ENCODE data around the gene CRYL1.

The CRYL1 gene

DNA sequence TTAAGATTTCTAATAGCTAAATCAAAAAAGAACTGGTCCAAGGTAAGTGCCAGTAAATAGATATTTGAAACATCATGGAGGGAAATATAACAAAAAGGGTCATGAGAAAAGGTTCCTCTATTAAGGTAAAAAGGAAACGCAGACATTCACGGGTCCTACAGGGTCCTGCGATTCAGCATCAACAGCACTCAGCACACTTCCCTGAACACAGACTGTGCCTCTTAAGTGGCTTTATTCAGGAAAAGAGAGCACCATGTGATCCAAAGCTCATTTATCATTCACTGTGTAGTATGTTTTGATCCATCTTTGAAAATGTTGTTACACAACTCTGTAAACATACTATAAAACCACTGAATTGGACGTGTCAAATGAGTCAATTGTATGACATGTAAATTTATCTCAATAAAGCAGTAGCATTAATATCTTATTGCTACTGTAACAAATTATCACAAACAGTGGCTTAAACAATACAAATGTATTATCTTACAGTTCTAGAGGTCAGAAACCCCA lies 33.7 kb downstream of the CRYL1 start:
- H3K4me1 ChIP-seq, result no peaks in the 10 kb centered on the region
- H3K4me2 ChIP-seq (ENCODE audit: low read length), result no peak overlapping the region
- peaks cover 3% of the 10 kb centered on the region for H3K79me2 ChIP-seq
- no peaks in the 10 kb centered on the region for H3K36me3 ChIP-seq (ENCODE audit: control insufficient read depth, insufficient read depth, low read length)
- H3K9me3 ChIP-seq (ENCODE audit: control insufficient read depth, low read length), result no peaks in the 10 kb centered on the region
- H3K4me3 ChIP-seq (ENCODE audit: low read depth, low read length), result no peak overlapping the region
- H3K27me3 ChIP-seq (ENCODE audit: control insufficient read depth, insufficient read depth, low read length), result no peaks in the 10 kb centered on the region
- no peak overlapping the region for H3K9ac ChIP-seq
- no peak overlapping the region for H2AFZ ChIP-seq
- TF ChIP-seq CTCF (IDR thresholded peaks at IDR 0.05), result no peak
- no peak overlapping the region for H3K27ac ChIP-seq

DNA sequence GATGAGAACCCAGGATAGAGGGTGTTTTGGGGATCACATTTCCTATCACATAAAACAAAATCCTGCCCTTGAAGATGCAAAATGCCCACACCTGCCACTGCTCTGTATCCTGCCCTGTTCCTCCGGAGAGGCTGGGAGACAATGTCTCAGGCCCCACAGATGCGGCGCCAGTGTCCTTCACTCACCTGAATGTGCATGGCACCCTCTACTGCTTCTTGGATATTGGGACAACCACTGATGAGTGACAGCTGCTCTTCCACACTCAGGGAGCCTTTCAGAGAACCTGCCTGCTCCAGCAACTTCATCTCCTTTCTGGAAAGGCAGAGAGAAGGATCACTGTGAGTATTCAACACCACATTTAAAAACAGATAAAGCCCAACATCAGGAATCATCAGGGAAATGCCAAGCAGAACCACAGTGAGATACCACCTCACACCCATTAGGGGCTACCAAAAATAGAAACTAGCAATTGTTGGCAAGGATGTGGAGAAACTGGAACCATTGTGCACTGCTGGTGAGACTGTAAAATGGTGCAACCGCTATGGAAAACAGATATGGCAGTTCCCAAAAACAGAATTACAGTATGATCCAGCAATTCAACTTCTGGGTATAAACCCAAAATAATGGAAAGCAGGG lies 36.4 kb downstream of the CRYL1 start:
- no peak overlapping the region for H3K9ac ChIP-seq
- H3K4me3 ChIP-seq (ENCODE audit: low read depth, low read length), result no peak overlapping the region
- H3K36me3 ChIP-seq (ENCODE audit: control insufficient read depth, insufficient read depth, low read length), result no peaks in the 10 kb centered on the region
- no peak for TF ChIP-seq CTCF (IDR thresholded peaks at IDR 0.05)
- no peaks in the 10 kb centered on the region for H3K27me3 ChIP-seq (ENCODE audit: control insufficient read depth, insufficient read depth, low read length)
- H3K9me3 ChIP-seq (ENCODE audit: control insufficient read depth, low read length), result no peaks in the 10 kb centered on the region
- H3K27ac ChIP-seq, result no peak overlapping the region
- H3K79me2 ChIP-seq, result no peaks in the 10 kb centered on the region
- no peak overlapping the region for H2AFZ ChIP-seq
- no peaks in the 10 kb centered on the region for H3K4me1 ChIP-seq
- H3K4me2 ChIP-seq (ENCODE audit: low read length), result no peak overlapping the region

DNA sequence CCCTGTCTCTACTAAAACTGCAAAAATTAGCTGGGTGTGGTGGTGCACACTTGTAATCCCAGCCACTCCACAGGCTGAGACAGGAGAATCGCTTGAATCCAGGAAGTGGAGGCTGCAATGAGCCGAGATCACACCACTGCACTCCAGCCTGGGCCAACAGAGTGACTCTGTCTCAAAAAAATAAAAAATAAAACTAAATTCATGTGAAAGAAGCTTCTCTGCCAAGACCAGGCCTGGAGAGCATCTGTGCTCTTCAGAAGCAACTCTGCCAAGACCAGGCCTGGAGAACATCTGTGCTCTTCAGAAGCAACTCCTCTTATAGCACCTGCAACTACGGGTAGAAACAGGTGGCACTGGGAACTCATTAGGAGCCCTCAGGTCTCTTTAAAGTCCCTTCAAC lies 37.7 kb downstream of the CRYL1 start:
- Histone ChIP-seq H3K9ac (no peak overlapping the region), H3K36me3 (ENCODE audit: control insufficient read depth, insufficient read depth, low read length) (no peaks in the 10 kb centered on the region), H3K4me2 (ENCODE audit: low read length) (no peak overlapping the region), H3K4me3 (ENCODE audit: low read depth, low read length) (no peak overlapping the region), H3K4me1 (no peaks in the 10 kb centered on the region), H3K79me2 (no peaks in the 10 kb centered on the region), H2AFZ (no peak overlapping the region), H3K27me3 (ENCODE audit: control insufficient read depth, insufficient read depth, low read length) (no peaks in the 10 kb centered on the region), H3K27ac (no peak overlapping the region), H3K9me3 (ENCODE audit: control insufficient read depth, low read length) (no peaks in the 10 kb centered on the region)
- no peak for TF ChIP-seq CTCF (IDR thresholded peaks at IDR 0.05)

- no peak overlapping the region for H3K4me2 ChIP-seq (ENCODE audit: low read length)
- no peak overlapping the region for H3K4me3 ChIP-seq (ENCODE audit: low read depth, low read length)
- no peak overlapping the region for H3K27ac ChIP-seq
- H3K9me3 ChIP-seq (ENCODE audit: control insufficient read depth, low read length), result no peaks in the 10 kb centered on the region
- TF ChIP-seq CTCF (IDR thresholded peaks at IDR 0.05), result no peak
- H3K9ac ChIP-seq, result no peak overlapping the region
- H3K4me1 ChIP-seq, result no peaks in the 10 kb centered on the region
- no peak overlapping the region for H2AFZ ChIP-seq
- H3K79me2 ChIP-seq, result no peaks in the 10 kb centered on the region
- no peaks in the 10 kb centered on the region for H3K36me3 ChIP-seq (ENCODE audit: control insufficient read depth, insufficient read depth, low read length)
- H3K27me3 ChIP-seq (ENCODE audit: control insufficient read depth, insufficient read depth, low read length), result no peaks in the 10 kb centered on the region
These were observed 42.9 kb downstream of the CRYL1 start for GRCh38 chr13:20482787-20483186.

- no peaks in the 10 kb centered on the region for H3K79me2 ChIP-seq
These were observed 43.3 kb downstream of the CRYL1 start for GRCh38 chr13:20482275-20482761.

More at GRCh38 chr13:20482275-20482761, 43.3 kb downstream of the CRYL1 start:
- Histone ChIP-seq H3K4me2 (ENCODE audit: low read length) (no peak overlapping the region), H2AFZ (no peak overlapping the region), H3K27me3 (ENCODE audit: control insufficient read depth, insufficient read depth, low read length) (no peaks in the 10 kb centered on the region), H3K4me1 (no peaks in the 10 kb centered on the region), H3K27ac (no peak overlapping the region), H3K36me3 (ENCODE audit: control insufficient read depth, insufficient read depth, low read length) (no peaks in the 10 kb centered on the region), H3K9me3 (ENCODE audit: control insufficient read depth, low read length) (no peaks in the 10 kb centered on the region), H3K9ac (no peak overlapping the region), H3K4me3 (ENCODE audit: low read depth, low read length) (no peak overlapping the region)
- no peak for TF ChIP-seq CTCF (IDR thresholded peaks at IDR 0.05)

All from parathyroid adenoma (tissue), 2 donors.